Progenitor cell of endocrine pancreas (in vitro differentiated cells): ENCODE results near the gene CDADC1. TPM values are rescaled to one million over a fixed set of nuclear protein-coding genes. Genes with fewer than 3 reads are reported as not detected.

Experiments
- DNase-seq: peaks from one replicate; pipeline ENCODE4 v3.0.0; 2021; ENCODE audit warnings: low spot score; ENCODE audit not compliant: unreplicated experiment
- H3K27ac Mint-ChIP-seq: 2 replicates; pipeline ENCODE4 v1.8.0; 2021; ENCODE audit warnings: mild to moderate bottlenecking, moderate library complexity, mixed read lengths
- H3K27me3 Mint-ChIP-seq: 2 replicates; pipeline ENCODE4 v1.8.0; 2021; ENCODE audit warnings: mixed read lengths
- H3K36me3 Mint-ChIP-seq: 2 replicates; pipeline ENCODE4 v1.8.0; 2022; ENCODE audit warnings: mixed read lengths; ENCODE audit not compliant: insufficient read depth
- H3K4me1 Mint-ChIP-seq: 2 replicates; pipeline ENCODE4 v1.8.0; 2021; ENCODE audit warnings: low read depth, mixed read lengths
- H3K4me3 Mint-ChIP-seq: 2 replicates; pipeline ENCODE4 v1.8.0; 2021; ENCODE audit warnings: low read depth, mild to moderate bottlenecking, moderate library complexity, mixed read lengths
- H3K9me3 Mint-ChIP-seq: 2 replicates; pipeline ENCODE4 v1.8.0; 2021; ENCODE audit warnings: low read depth, mixed read lengths
- total RNA-seq: library from RNA; stranded (reverse); gene quantifications from 2 replicates; pipeline ENCODE4 v1.2.1, GENCODE V29; 2021
- TF ChIP-seq, protein P1 (sequence below): fragments of 200-600 bp; sonication (generic); IDR thresholded peaks from one replicate; pipeline ENCODE4 v1.5.0; 2021; ENCODE audit warnings: antibody characterized with exemption, mild to moderate bottlenecking; ENCODE audit not compliant: unreplicated experiment

CDADC1 gene
- total RNA-seq, 1 donor from 2014 or later, result 11.7 TPM

DNA sequence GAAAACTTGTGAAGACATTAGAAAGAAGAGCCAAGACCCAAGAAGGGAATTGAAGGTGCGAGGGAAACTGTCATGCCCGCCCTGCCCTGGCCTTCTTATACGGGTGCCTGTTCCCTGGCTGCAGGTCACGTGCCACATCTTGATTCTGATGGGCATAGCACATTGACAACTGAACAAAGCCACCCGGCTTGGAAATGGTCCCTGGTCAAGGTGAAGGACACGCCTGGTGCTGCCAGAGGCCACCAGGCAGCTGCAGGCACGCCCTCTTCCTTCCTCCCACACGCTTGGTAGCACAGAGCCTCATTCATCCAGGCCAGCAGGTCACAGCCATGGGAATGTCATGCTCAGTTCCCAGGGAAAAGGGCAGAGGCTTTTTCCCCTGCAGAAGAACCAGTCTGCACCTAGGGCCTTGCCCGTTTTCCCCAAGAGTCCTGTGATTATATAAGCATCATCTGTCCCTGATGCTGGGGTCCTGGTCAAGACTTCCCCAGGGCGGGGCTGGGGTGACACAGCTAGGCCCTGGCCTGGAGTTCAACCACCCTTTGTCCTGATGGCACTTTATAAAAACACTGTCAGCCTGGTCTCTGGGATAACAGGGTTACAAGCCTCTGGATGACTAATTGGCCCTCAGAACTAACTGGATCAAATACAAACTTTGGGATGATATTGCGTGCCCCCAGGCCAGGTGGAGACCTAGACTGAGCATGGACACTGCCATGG lies 56.0 kb downstream of the CDADC1 start:
- DNase-seq, result no peak
- H3K27ac Mint-ChIP-seq, result no peak overlapping the region
- TF ChIP-seq, protein P1, sequence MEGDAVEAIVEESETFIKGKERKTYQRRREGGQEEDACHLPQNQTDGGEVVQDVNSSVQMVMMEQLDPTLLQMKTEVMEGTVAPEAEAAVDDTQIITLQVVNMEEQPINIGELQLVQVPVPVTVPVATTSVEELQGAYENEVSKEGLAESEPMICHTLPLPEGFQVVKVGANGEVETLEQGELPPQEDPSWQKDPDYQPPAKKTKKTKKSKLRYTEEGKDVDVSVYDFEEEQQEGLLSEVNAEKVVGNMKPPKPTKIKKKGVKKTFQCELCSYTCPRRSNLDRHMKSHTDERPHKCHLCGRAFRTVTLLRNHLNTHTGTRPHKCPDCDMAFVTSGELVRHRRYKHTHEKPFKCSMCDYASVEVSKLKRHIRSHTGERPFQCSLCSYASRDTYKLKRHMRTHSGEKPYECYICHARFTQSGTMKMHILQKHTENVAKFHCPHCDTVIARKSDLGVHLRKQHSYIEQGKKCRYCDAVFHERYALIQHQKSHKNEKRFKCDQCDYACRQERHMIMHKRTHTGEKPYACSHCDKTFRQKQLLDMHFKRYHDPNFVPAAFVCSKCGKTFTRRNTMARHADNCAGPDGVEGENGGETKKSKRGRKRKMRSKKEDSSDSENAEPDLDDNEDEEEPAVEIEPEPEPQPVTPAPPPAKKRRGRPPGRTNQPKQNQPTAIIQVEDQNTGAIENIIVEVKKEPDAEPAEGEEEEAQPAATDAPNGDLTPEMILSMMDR, result no peak
- peaks cover 2% of the 10 kb centered on the region for H3K27me3 Mint-ChIP-seq
- H3K36me3 Mint-ChIP-seq, result no peaks in the 10 kb centered on the region
- H3K9me3 Mint-ChIP-seq, result no peaks in the 10 kb centered on the region
- H3K4me3 Mint-ChIP-seq, result no peak overlapping the region
- peaks cover 24% of the 10 kb centered on the region for H3K4me1 Mint-ChIP-seq

DNA sequence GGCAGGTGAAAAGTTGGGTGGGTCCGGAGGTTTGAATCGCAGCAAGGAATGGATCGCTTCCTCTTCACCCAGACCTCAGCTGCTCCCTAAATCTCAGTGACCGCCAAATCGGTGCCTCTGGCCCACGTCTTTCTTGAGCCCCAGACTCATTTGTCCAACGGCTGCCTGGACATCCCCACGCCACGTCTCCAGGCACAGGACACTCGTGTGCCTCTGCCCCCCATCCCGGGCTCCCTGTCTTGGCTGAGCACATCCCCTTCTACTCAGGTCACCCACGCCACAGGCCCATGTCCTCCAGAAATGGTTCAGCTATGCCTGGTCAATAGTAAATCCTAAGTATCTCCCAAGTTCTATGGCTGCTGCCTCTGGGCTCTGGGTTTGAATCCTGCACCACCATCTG lies 56.6 kb downstream of the CDADC1 start:
- peaks cover 23% of the 10 kb centered on the region for H3K4me1 Mint-ChIP-seq
- no peak for DNase-seq
- no peak overlapping the region for H3K4me3 Mint-ChIP-seq
- no peaks in the 10 kb centered on the region for H3K36me3 Mint-ChIP-seq
- peaks cover 2% of the 10 kb centered on the region for H3K27me3 Mint-ChIP-seq
- H3K9me3 Mint-ChIP-seq, result no peaks in the 10 kb centered on the region
- H3K27ac Mint-ChIP-seq, result no peak overlapping the region
- TF ChIP-seq, protein P1, result no peak

- peaks cover 2% of the 10 kb centered on the region for H3K27me3 Mint-ChIP-seq
- H3K4me3 Mint-ChIP-seq, result no peak overlapping the region
- no peaks in the 10 kb centered on the region for H3K9me3 Mint-ChIP-seq
- DNase-seq, result no peak
- no peak overlapping the region for H3K27ac Mint-ChIP-seq
- TF ChIP-seq, protein P1, result no peak
- H3K4me1 Mint-ChIP-seq, result peaks cover 24% of the 10 kb centered on the region
- H3K36me3 Mint-ChIP-seq, result no peaks in the 10 kb centered on the region
Measured at GRCh38 chr13:49304763-49305700, 57.3 kb downstream of the CDADC1 start.

DNA sequence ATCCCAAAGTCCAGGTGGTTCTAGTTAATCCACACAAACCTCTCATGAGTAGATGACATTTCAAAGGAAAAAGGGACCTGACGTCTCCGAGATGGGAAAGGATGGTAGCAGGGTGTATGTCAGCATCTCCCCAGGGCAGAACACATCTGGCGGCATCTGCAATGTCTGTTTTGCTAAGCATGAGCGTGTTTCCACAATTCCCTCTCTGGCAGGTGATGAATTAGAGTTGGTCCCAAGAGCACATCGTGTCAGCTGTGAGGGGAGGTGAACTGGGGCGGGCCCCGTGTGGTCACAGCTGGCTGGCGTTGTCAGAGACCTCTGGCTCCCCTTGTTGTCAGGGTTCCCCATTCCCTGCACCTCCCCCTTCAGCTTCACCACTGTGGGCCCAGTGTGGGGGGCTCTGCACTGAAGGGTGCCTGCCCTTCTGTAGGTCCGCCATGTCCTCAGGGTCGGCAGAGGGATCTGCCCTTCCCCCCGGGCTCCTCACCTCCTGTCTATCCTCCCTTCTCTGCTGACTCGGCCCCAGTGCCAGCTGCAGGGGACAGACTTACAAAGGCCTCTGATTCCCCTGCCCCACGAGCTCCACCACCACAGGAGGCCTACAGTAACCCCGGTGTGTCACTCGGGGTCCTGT lies 58.2 kb downstream of the CDADC1 start:
- no peaks in the 10 kb centered on the region for H3K9me3 Mint-ChIP-seq
- no peaks in the 10 kb centered on the region for H3K27me3 Mint-ChIP-seq
- H3K27ac Mint-ChIP-seq, result no peak overlapping the region
- TF ChIP-seq, protein P1, result no peak
- H3K4me1 Mint-ChIP-seq, result peaks cover 24% of the 10 kb centered on the region
- H3K4me3 Mint-ChIP-seq, result no peak overlapping the region
- H3K36me3 Mint-ChIP-seq, result no peaks in the 10 kb centered on the region
- no peak for DNase-seq

GRCh38 chr13:49307365-49307764 lies 59.6 kb downstream of the CDADC1 start:
- H3K27me3 Mint-ChIP-seq, result no peaks in the 10 kb centered on the region

More at GRCh38 chr13:49307365-49307764, 59.6 kb downstream of the CDADC1 start:
- Mint-ChIP-seq H3K36me3 (no peaks in the 10 kb centered on the region), H3K27ac (no peak overlapping the region), H3K4me3 (no peak overlapping the region), H3K4me1 (peaks cover 21% of the 10 kb centered on the region), H3K9me3 (no peaks in the 10 kb centered on the region)
- no peak for DNase-seq
- TF ChIP-seq, protein P1, result no peak
